ENCODE data around the gene CRABP2.

The CRABP2 gene

GRCh38 chr1:156705321-156705917 is at the start of gene CRABP2:
Gene CRABP2 (minus strand): TSS chr1:156705583. CDS start chr1:156705446, 137 bp downstream.
- no peak for DNase-seq (ENCODE audit: low read depth in 2 of 3, low spot score in 1 of 3)

GRCh38 chr1:156754219-156754618 is 48.8 kb upstream of the CRABP2 start:
- no peak for DNase-seq (ENCODE audit: low read depth in 2 of 3, low spot score in 1 of 3)

- DNase-seq (ENCODE audit: low read depth in 2 of 3, low spot score in 1 of 3): no peak
These were observed 47.6 kb upstream of the CRABP2 start for GRCh38 chr1:156752843-156753482.

- DNase-seq (ENCODE audit: low read depth in 2 of 3, low spot score in 1 of 3): peak; percentile 95 to 97 (median 97)
These were observed 46.5 kb upstream of the CRABP2 start for GRCh38 chr1:156751757-156752481.

GRCh38 chr1:156751451-156751756 is 46.0 kb upstream of the CRABP2 start, which contains the start of gene HDGF:
Gene HDGF (minus strand): TSS chr1:156751675. CDS start chr1:156751429, 246 bp downstream.
- DNase-seq (ENCODE audit: low read depth in 2 of 3, low spot score in 1 of 3): no peak

- DNase-seq (ENCODE audit: low read depth in 2 of 3, low spot score in 1 of 3): no peak
These were observed 45.5 kb upstream of the CRABP2 start for GRCh38 chr1:156750711-156751450.

- no peak for DNase-seq (ENCODE audit: low read depth in 2 of 3, low spot score in 1 of 3)
These were observed 44.8 kb upstream of the CRABP2 start for GRCh38 chr1:156750191-156750672.

GRCh38 chr1:156749419-156750118 is 44.2 kb upstream of the CRABP2 start:
- no peak for DNase-seq (ENCODE audit: low read depth in 2 of 3, low spot score in 1 of 3)

- DNase-seq (ENCODE audit: low read depth in 2 of 3, low spot score in 1 of 3): no peak
These were observed 43.5 kb upstream of the CRABP2 start for GRCh38 chr1:156748670-156749418.

GRCh38 chr1:156747742-156748669 is 42.6 kb upstream of the CRABP2 start:
- DNase-seq (ENCODE audit: low read depth in 2 of 3, low spot score in 1 of 3): no peak

- DNase-seq (ENCODE audit: low read depth in 2 of 3, low spot score in 1 of 3): no peak
These were observed 41.6 kb upstream of the CRABP2 start for GRCh38 chr1:156746728-156747631.

- no peak for DNase-seq (ENCODE audit: low read depth in 2 of 3, low spot score in 1 of 3)
These were observed 41.0 kb upstream of the CRABP2 start for GRCh38 chr1:156746406-156746727.

GRCh38 chr1:156745881-156746280 is 40.5 kb upstream of the CRABP2 start:
- DNase-seq (ENCODE audit: low read depth in 2 of 3, low spot score in 1 of 3): no peak

- no peak for DNase-seq (ENCODE audit: low read depth in 2 of 3, low spot score in 1 of 3)
These were observed 39.5 kb upstream of the CRABP2 start for GRCh38 chr1:156744786-156745419.

GRCh38 chr1:156744344-156744743 is 39.0 kb upstream of the CRABP2 start:
- no peak for DNase-seq (ENCODE audit: low read depth in 2 of 3, low spot score in 1 of 3)

GRCh38 chr1:156743367-156744302 is 38.3 kb upstream of the CRABP2 start:
- no peak for DNase-seq (ENCODE audit: low read depth in 2 of 3, low spot score in 1 of 3)

- DNase-seq (ENCODE audit: low read depth in 2 of 3, low spot score in 1 of 3): no peak
These were observed 37.4 kb upstream of the CRABP2 start for GRCh38 chr1:156742801-156743200.

All from stimulated activated CD4-positive, alpha-beta T cell treated with anti-CD3 and anti-CD28 coated beads, Interleukin-12 subunit alpha, Interleukin-12 subunit beta, amount 100 ng/mL, for 48 hours (primary cell).